SK-N-SH (cell line): ENCODE results near the gene DERL3. TPM values are rescaled to one million over a fixed set of nuclear protein-coding genes. Genes with fewer than 3 reads are reported as not detected.

Experiments
- CTCF ChIA-PET: fragments of 300-600, 350-600 bp; formaldehyde crosslinking; extraction: SDS; loops from one replicate; lab custom pipeline; 2021; lab: Yijun Ruan, JAX
- POLR2A ChIA-PET: fragments of 350-600 bp; sonication (Branson Sonifier 250); formaldehyde crosslinking; extraction: SDS; loops from one replicate; lab custom pipeline; 2020; ENCODE audit warnings: antibody characterized with exemption, inconsistent platforms; lab: Yijun Ruan, JAX
- DNase-seq: peaks from one replicate; pipeline ENCODE4 v3.0.0; 2012
- H2AFZ ChIP-seq: fragments of 200-600 bp; sonication (generic); 2 replicates; pipeline ENCODE4 v1.8.1; 2016; ENCODE audit warnings: antibody characterized with exemption, mild to moderate bottlenecking, low read depth
- H3F3A ChIP-seq: fragments of 200-600 bp; sonication (generic); replicated peaks from 2 replicates; pipeline ENCODE3; 2016; ENCODE audit warnings: antibody characterized with exemption, mild to moderate bottlenecking; ENCODE audit not compliant: insufficient read depth
- H3K27ac ChIP-seq, 2 experiments: fragments of 200-500 bp in 1 of 2; fragments of 200-600 bp in 1 of 2; sonication (Bioruptor generic) in 1 of 2; sonication (generic), shearing (Covaris generic) in 1 of 2; 2 replicates each; pipeline versions ENCODE4 v1.5.1 to v1.6.1; 2014 to 2016; ENCODE audit warnings: low read depth in 2 of 2, inconsistent platforms in 1 of 2, low read length in 1 of 2, mild to moderate bottlenecking in 1 of 2, mixed read lengths in 1 of 2
- H3K27me3 ChIP-seq: fragments of 200-600 bp; sonication (generic), shearing (Covaris generic); 2 replicates; pipeline ENCODE4 v1.6.1; 2016; ENCODE audit warnings: mixed run types; ENCODE audit not compliant: insufficient read depth
- H3K36me3 ChIP-seq, 2 experiments: fragments of 200-500 bp in 1 of 2; fragments of 200-600 bp in 1 of 2; sonication (Bioruptor generic) in 1 of 2; sonication (generic) in 1 of 2; replicated peaks in 1 of 2; 2 replicates each; pipeline versions ENCODE3 to v1.5.1; 2014 to 2016; ENCODE audit warnings: low read length in 1 of 2, mild to moderate bottlenecking in 1 of 2; ENCODE audit not compliant: insufficient read depth in 2 of 2, control insufficient read depth in 1 of 2
- H3K4me1 ChIP-seq, 2 experiments: fragments of 200-500 bp in 1 of 2; fragments of 200-600 bp in 1 of 2; sonication (Bioruptor generic) in 1 of 2; sonication (generic), shearing (Covaris generic) in 1 of 2; 2 replicates each; pipeline versions ENCODE4 v1.5.1 to v1.6.1; 2014 to 2016; ENCODE audit warnings: low read depth in 1 of 2, low read length in 1 of 2, mixed run types in 1 of 2; ENCODE audit not compliant: insufficient read depth in 2 of 2, control insufficient read depth in 1 of 2
- H3K4me2 ChIP-seq: fragments of 200-600 bp; sonication (generic), shearing (Covaris generic); 2 replicates; pipeline ENCODE4 v1.6.1; 2017; ENCODE audit warnings: mixed run types
- H3K4me3 ChIP-seq, 2 experiments: fragments of 200-500 bp in 1 of 2; fragments of 200-600 bp in 1 of 2; sonication (Bioruptor generic) in 1 of 2; sonication (generic), shearing (Covaris generic) in 1 of 2; 2 replicates each; pipeline versions ENCODE4 v1.5.1 to v1.8.1; 2014 to 2016; ENCODE audit warnings: low read depth in 2 of 2, inconsistent platforms in 1 of 2, low read length in 1 of 2, mild to moderate bottlenecking in 1 of 2, mixed read lengths in 1 of 2, moderate library complexity in 1 of 2
- H3K79me2 ChIP-seq: fragments of 200-600 bp; sonication (generic); 2 replicates; pipeline ENCODE4 v1.8.1; 2017; ENCODE audit warnings: mild to moderate bottlenecking; ENCODE audit not compliant: insufficient read depth
- H3K9ac ChIP-seq: fragments of 200-600 bp; sonication (generic); 2 replicates; pipeline ENCODE4 v1.6.1; 2017; ENCODE audit warnings: mixed run types
- H3K9me2 ChIP-seq: fragments of 200-600 bp; sonication (generic); 2 replicates; pipeline ENCODE4 v1.6.1; 2017; ENCODE audit warnings: mixed run types
- H3K9me3 ChIP-seq: fragments of 200-600 bp; sonication (generic); 2 replicates; pipeline ENCODE4 v1.6.1; 2017; ENCODE audit warnings: mixed run types, mild to moderate bottlenecking, moderate library complexity
- H4K20me1 ChIP-seq: fragments of 200-600 bp; sonication (generic); 2 replicates; pipeline ENCODE4 v1.6.1; 2017; ENCODE audit warnings: mild to moderate bottlenecking, mixed run types; ENCODE audit not compliant: insufficient read depth
- CTCF ChIP-seq: fragments of 200-600 bp; sonication (generic); IDR thresholded peaks from 2 replicates; pipeline ENCODE4 v1.6.1; 2017; ENCODE audit warnings: antibody characterized with exemption, mild to moderate bottlenecking, moderate library complexity
- ELF1 ChIP-seq: IDR thresholded peaks from 2 replicates; pipeline ENCODE4 v1.4.0; 2012
- EP300 ChIP-seq, 2 experiments: IDR thresholded peaks; 2 replicates each; pipeline versions ENCODE4 v1.4.0 to v1.6.1; 2012; ENCODE audit warnings: borderline replicate concordance in 1 of 2, low read depth in 1 of 2, low read length in 1 of 2
- FOXJ3 ChIP-seq: sonication (generic); formaldehyde crosslinking; IDR thresholded peaks from 2 replicates; pipeline ENCODE4 v1.5.1; 2020; ENCODE audit warnings: mild to moderate bottlenecking, missing genetic modification reagents
- IRF3 ChIP-seq: fragments of 150-350 bp; IDR thresholded peaks from 2 replicates; pipeline ENCODE4 v1.6.1; 2016; ENCODE audit warnings: mild to moderate bottlenecking, low read depth, low read length
- JUND ChIP-seq: IDR thresholded peaks from 2 replicates; pipeline ENCODE4 v1.4.0; 2012
- MAX ChIP-seq: IDR thresholded peaks from 2 replicates; pipeline ENCODE4 v1.4.0; 2012; ENCODE audit warnings: low read depth
- MEF2A ChIP-seq: IDR thresholded peaks from 2 replicates; pipeline ENCODE4 v1.4.0; 2012; ENCODE audit warnings: low read depth, borderline replicate concordance
- NFIC ChIP-seq: IDR thresholded peaks from 2 replicates; pipeline ENCODE4 v1.4.0; 2012; ENCODE audit warnings: borderline replicate concordance
- NRF1 ChIP-seq: IDR thresholded peaks from 2 replicates; pipeline ENCODE4 v1.6.1; 2012; ENCODE audit warnings: low read depth, mild to moderate bottlenecking, low read length
- PBX3 ChIP-seq: IDR thresholded peaks from 2 replicates; pipeline ENCODE4; 2012
- POLR2AphosphoS5 ChIP-seq: IDR thresholded peaks from 2 replicates; pipeline ENCODE4 v1.6.1; 2012; ENCODE audit warnings: low read depth, low read length
- RAD21 ChIP-seq: IDR thresholded peaks from 2 replicates; pipeline ENCODE4 v1.6.1; 2012; ENCODE audit warnings: mild to moderate bottlenecking, low read length
- RCOR1 ChIP-seq: fragments of 150-350 bp; IDR thresholded peaks from 2 replicates; pipeline ENCODE4 v1.6.1; 2017; ENCODE audit warnings: antibody characterized with exemption, low read length
- RFX5 ChIP-seq: IDR thresholded peaks from 2 replicates; pipeline ENCODE4 v1.6.1; 2012; ENCODE audit warnings: mild to moderate bottlenecking, improper control_type of control experiment, low read length
- TAF1 ChIP-seq: IDR thresholded peaks from 2 replicates; pipeline ENCODE4 v1.6.1; 2012; ENCODE audit warnings: low read depth, mild to moderate bottlenecking, low read length, moderate library complexity, borderline replicate concordance
- TCF12 ChIP-seq: IDR thresholded peaks from 2 replicates; pipeline ENCODE4 v1.4.0; 2012
- TEAD4 ChIP-seq: IDR thresholded peaks from 2 replicates; pipeline ENCODE4 v1.4.0; 2012; ENCODE audit warnings: mild to moderate bottlenecking, borderline replicate concordance; ENCODE audit not compliant: insufficient read depth
- USF2 ChIP-seq: fragments of 150-350 bp; IDR thresholded peaks from 2 replicates; pipeline ENCODE4 v1.6.1; 2017; ENCODE audit warnings: antibody characterized with exemption, low read length, low read depth, borderline replicate concordance
- WGBS: methylation state at CpG from one replicate; pipeline ENCODE4 v1.1.6; 2017; ENCODE audit warnings: low lambda C conversion rate; 5-methylcytosine and 5-hydroxymethylcytosine counted together
- polyA plus RNA-seq, 3 experiments: library from polyadenylated mRNA; depleted of rRNA; stranded (reverse); fragments of >200 nt; gene quantifications; 2 replicates each; pipeline ENCODE4 v1.2.3, GENCODE V29; 2012

DERL3 gene
- polyA plus RNA-seq, 1 of the 3 experiments (the other 2 are of a cell fraction) = not detected

- H3K4me3 ChIP-seq = no peak overlapping the region
- H3K4me1 ChIP-seq = peaks cover 0 to 36% of the 10 kb centered on the region in 2 experiments; a peak in 1 of 4 replicates
- no peaks in the 10 kb centered on the region for H3K9me3 ChIP-seq
- no peak overlapping the region for H3K9ac ChIP-seq
- ChIA-PET CTCF (no interaction called here), POLR2A (no interaction called here)
- H3K36me3 ChIP-seq = peaks cover 0 to 38% of the 10 kb centered on the region in 2 experiments
- no peak overlapping the region for H3K27ac ChIP-seq
- H4K20me1 ChIP-seq = no peaks in the 10 kb centered on the region
- H3F3A ChIP-seq = no peaks in the 10 kb centered on the region
- WGBS = 100% methylated on average over 2 of the region's 12 CpGs
- no peaks in the 10 kb centered on the region for H3K27me3 ChIP-seq
- H3K79me2 ChIP-seq = no peaks in the 10 kb centered on the region; the same call in 1 of the 2 replicates
- H3K9me2 ChIP-seq = no peaks in the 10 kb centered on the region
- no peak overlapping the region for H2AFZ ChIP-seq
- peak; percentile 18 for DNase-seq
- H3K4me2 ChIP-seq = no peak overlapping the region
- no peak for TF ChIP-seq MAX
- no peak for TF ChIP-seq TEAD4
- TF ChIP-seq POLR2AphosphoS5 = no peak
- no peak for TF ChIP-seq FOXJ3 (CRISPR knock-in tag)
- TF ChIP-seq PBX3 = no peak
- TF ChIP-seq IRF3 = no peak
- no peak for TF ChIP-seq RFX5
- TF ChIP-seq TCF12 = no peak
- no peak for TF ChIP-seq NFIC
- TF ChIP-seq NRF1 = no peak
- TF ChIP-seq RCOR1 = no peak
- no peak for TF ChIP-seq TAF1
- no peak for TF ChIP-seq RAD21
Observed at GRCh38 chr22:23837496-23837859, 1.3 kb downstream of the DERL3 start.

GRCh38 chr22:23836692-23837495 is 1.9 kb downstream of the DERL3 start:
- no peaks in the 10 kb centered on the region for H3K9me3 ChIP-seq
- 97% methylated on average over 7 of the region's 12 CpGs for WGBS
- no peak overlapping the region for H3K9ac ChIP-seq
- peaks cover 0 to 40% of the 10 kb centered on the region in 2 experiments for H3K36me3 ChIP-seq
- no peak overlapping the region for H2AFZ ChIP-seq
- H3K4me2 ChIP-seq = no peak overlapping the region
- POLR2A ChIA-PET = interaction anchor here (0.7 to 2.2 kb wide), 2 partner anchors 8 to 10 kb away, joined by 3 to 6 read pairs; no protein-coding TSS in a partner anchor
- H3K79me2 ChIP-seq = peaks cover 5% of the 10 kb centered on the region
- H3K9me2 ChIP-seq = no peaks in the 10 kb centered on the region
- H3K27ac ChIP-seq = no peak overlapping the region
- H4K20me1 ChIP-seq = no peaks in the 10 kb centered on the region
- CTCF ChIA-PET = interaction anchor here (1.1 to 1.4 kb wide), 2 partner anchors 11 to 69 kb away, joined by 3 to 4 read pairs; partner anchors contain the start of gene CHCHD10
- peaks cover 0 to 42% of the 10 kb centered on the region in 2 experiments; a peak in 2 of 4 replicates for H3K4me1 ChIP-seq
- no peaks in the 10 kb centered on the region for H3F3A ChIP-seq
- DNase-seq = peak; percentile 23
- no peak overlapping the region for H3K4me3 ChIP-seq
- H3K27me3 ChIP-seq = no peaks in the 10 kb centered on the region
- TF ChIP-seq IRF3 = no peak
- TF ChIP-seq USF2 = no peak
- TF ChIP-seq RAD21 = no peak
- TF ChIP-seq NRF1 = no peak
- TF ChIP-seq ELF1 = no peak
- TF ChIP-seq FOXJ3 (CRISPR knock-in tag) = no peak
- TF ChIP-seq RCOR1 = no peak
- TF ChIP-seq RFX5 = no peak
- no peak for TF ChIP-seq EP300 (IDR thresholded peaks at IDR 0.05; ENCODE audit: borderline replicate concordance in 1 of 2, low read depth in 1 of 2, low read length in 1 of 2)
- TF ChIP-seq POLR2AphosphoS5 = no peak
- no peak for TF ChIP-seq MAX
- no peak for TF ChIP-seq MEF2A
- no peak for TF ChIP-seq CTCF
- no peak for TF ChIP-seq TAF1
- TF ChIP-seq JUND = no peak
